Kidney (tissue), 14 donors: ENCODE results near the gene HSD17B8. TPM values are rescaled to one million over a fixed set of nuclear protein-coding genes. Genes with fewer than 3 reads are reported as not detected.
"Not testable (repeated sequence)": the region's sequence is repeated elsewhere in the genome, so short reads cannot be mapped to it uniquely, and the experiment has no call there.

Source experiments
- DNase-seq, 5 donors: peaks; one replicate each; pipeline ENCODE4 v3.0.0-alpha.2; 2013 to 2020
- FAIRE-seq: peaks from 2 replicates; lab custom pipeline; 2012; peaks lifted over from hg19 to GRCh38; lab: Jason Lieb, UNC
- H3K27ac ChIP-seq, 2 donors: one replicate each; pipeline ENCODE4 v1.7.0; 2013; ENCODE audit warnings: low read depth in 2 of 2, low read length in 2 of 2, inconsistent platforms in 1 of 2
- H3K27me3 ChIP-seq: one replicate; pipeline ENCODE4 v1.7.1; 2013; ENCODE audit warnings: low read length, inconsistent platforms; ENCODE audit not compliant: control insufficient read depth, insufficient read depth
- H3K36me3 ChIP-seq, 3 donors: one replicate each; pipeline versions ENCODE4 v1.7.0 to v1.7.1; 2013; ENCODE audit warnings: low read length in 3 of 3, control low read depth in 1 of 3, inconsistent platforms in 1 of 3; ENCODE audit not compliant: insufficient read depth in 3 of 3, control insufficient read depth in 2 of 3
- H3K4me1 ChIP-seq, 3 donors: one replicate each; pipeline versions ENCODE4 v1.7.0 to v1.7.1; 2013; ENCODE audit warnings: low read length in 3 of 3, inconsistent platforms in 1 of 3, low read depth in 1 of 3; ENCODE audit not compliant: control insufficient read depth in 2 of 3, insufficient read depth in 2 of 3
- H3K4me3 ChIP-seq, 3 donors: one replicate each; pipeline versions ENCODE4 v1.7.0 to v1.8.1; 2013; ENCODE audit warnings: low read length in 3 of 3, control low read depth in 1 of 3, inconsistent platforms in 1 of 3
- H3K9ac ChIP-seq, 3 donors: one replicate each; pipeline versions ENCODE4 v1.7.0 to v1.7.1; 2013; ENCODE audit warnings: low read length in 3 of 3, control low read depth in 1 of 3, inconsistent platforms in 1 of 3
- H3K9me3 ChIP-seq, 3 donors: one replicate each; pipeline versions ENCODE4 v1.7.0 to v1.7.1; 2013; ENCODE audit warnings: low read length in 3 of 3, control low read depth in 1 of 3, inconsistent platforms in 1 of 3; ENCODE audit not compliant: control insufficient read depth in 2 of 3, insufficient read depth in 1 of 3
- CTCF ChIP-seq: IDR thresholded peaks from 3 replicates; pipeline ENCODE4 v1.5.1; 2012; ENCODE audit warnings: mild to moderate bottlenecking, moderate library complexity, borderline replicate concordance; ENCODE audit not compliant: insufficient read depth; ENCODE audit errors: extremely low read depth
- intact Hi-C: fragments of 100-400 bp; cut with DNase I; formaldehyde crosslinking; loops from one replicate; pipeline ENCODE4 v1.11.1; 2022
- polyA plus RNA-seq: library from polyadenylated mRNA; stranded (reverse); fragments of 350-450 nt; fragmentation: Illumina TruSeq; extraction: RNeasy Lipid Tissue Mini Kit (QIAGEN cat#74804); gene quantifications from one replicate; pipeline ENCODE4 v1.2.3, GENCODE V29; 2014; ENCODE audit warnings: low read depth, low replicate concordance; ENCODE audit not compliant: insufficient read depth
- total RNA-seq: library from RNA; stranded (reverse); fragmentation: NEBNext Ultra II Directional; extraction: Animal tissue kit (Norgen Biotek cat#: 25700); gene quantifications from one replicate; pipeline ENCODE4 v1.2.1, GENCODE V29; 2021
- donor health status: control.
- donor health status: control.
- donor health status: control.
- donor health status: control.
- donor health status: control.
- donor health status: DM: yes; HTN: yes; CAD: no.
- donor health status: Normal renal cell carcinoma (clear cell type).

HSD17B8 gene
- total and polyA plus RNA-seq, 2 donors from 2014 or later: 26.6 to 83.0 TPM

GRCh38 chr6:33217246-33217645 lies 12.8 kb downstream of the HSD17B8 start:
- peak in 1 of 5 donors; percentile 14 for DNase-seq
- no peak for TF ChIP-seq CTCF
- FAIRE-seq: no peak
- Histone ChIP-seq H3K4me3 (no peak overlapping the region), H3K9ac (no peak overlapping the region), H3K27ac (no peak overlapping the region), H3K36me3 (no peaks in the 10 kb centered on the region), H3K27me3 (no peaks in the 10 kb centered on the region), H3K4me1 (peaks cover 0 to 12% (median 4%) of the 10 kb centered on the region in 3 donors), H3K9me3 (no peaks in the 10 kb centered on the region)
- intact Hi-C loops: no loop called here

GRCh38 chr6:33217681-33218080 lies 13.2 kb downstream of the HSD17B8 start:
- intact Hi-C loops: no loop called here
- no peak overlapping the region for H3K4me3 ChIP-seq
- no peak for TF ChIP-seq CTCF
- H3K9ac ChIP-seq: no peak overlapping the region
- FAIRE-seq: no peak
- H3K4me1 ChIP-seq: peaks cover 0 to 12% (median 4%) of the 10 kb centered on the region in 3 donors
- no peaks in the 10 kb centered on the region for H3K27me3 ChIP-seq
- DNase-seq: peak in 1 of 5 donors; percentile 11
- H3K36me3 ChIP-seq: no peaks in the 10 kb centered on the region
- no peak overlapping the region for H3K27ac ChIP-seq
- no peaks in the 10 kb centered on the region for H3K9me3 ChIP-seq

- intact Hi-C loops, H3K27ac ChIP-seq, H3K4me1 ChIP-seq, H3K4me3 ChIP-seq, H3K9ac ChIP-seq, H3K36me3 ChIP-seq, H3K27me3 ChIP-seq, FAIRE-seq, H3K9me3 ChIP-seq, DNase-seq: not testable (repeated sequence)
Measured at GRCh38 chr6:33226503-33227120, 22.2 kb downstream of the HSD17B8 start.

- DNase-seq (peak in 4 of 5 donors; percentile 65 to 86 (median 78)), FAIRE-seq (no peak)
- no peak overlapping the region for H3K27ac ChIP-seq
- H3K9me3 ChIP-seq: no peaks in the 10 kb centered on the region
- intact Hi-C loops: no loop called here
- no peaks in the 10 kb centered on the region for H3K36me3 ChIP-seq
- no peak overlapping the region for H3K9ac ChIP-seq
- no peak for TF ChIP-seq CTCF
- no peaks in the 10 kb centered on the region for H3K27me3 ChIP-seq
- no peaks in the 10 kb centered on the region for H3K4me1 ChIP-seq
- H3K4me3 ChIP-seq: no peak overlapping the region
Measured at GRCh38 chr6:33235221-33235634, 30.8 kb downstream of the HSD17B8 start.
